ENCODE results near the gene UBLCP1. TPM values are rescaled to one million over a fixed set of nuclear protein-coding genes. Genes with fewer than 3 reads are reported as not detected.
A peak's percentile ranks its signal among the peaks of the same experiment; 100 is the strongest.
"Not testable (repeated sequence)": the region's sequence is repeated elsewhere in the genome, so short reads cannot be mapped to it uniquely, and the experiment has no call there.

UBLCP1 gene
- total and polyA plus RNA-seq, 2 donors (not counting 1 experiment from before 2014, with no cell fraction given): 13.9 to 30.4 TPM

- Histone ChIP-seq H3K4me1 (ENCODE audit: control insufficient read depth, extremely low read depth, insufficient read depth, low read length) (no peaks in the 10 kb centered on the region), H3K9me3 (ENCODE audit: control insufficient read depth, insufficient read depth, low read depth, low read length) (no peaks in the 10 kb centered on the region), H3K27me3 (ENCODE audit: control insufficient read depth, insufficient read depth, low read length) (peaks cover 7% of the 10 kb centered on the region), H3K4me2 (ENCODE audit: extremely low read depth, insufficient read depth, low read length) (no peak overlapping the region), H3K4me3 (replicated peaks in 1 of 4; ENCODE audit: control extremely low read depth in 1 of 4, insufficient read depth in 1 of 4, low read depth in 3 of 4, low read length in 4 of 4) (no peak overlapping the region), H3K9ac (ENCODE audit: insufficient read depth, low read length) (no peak overlapping the region), H2AFZ (ENCODE audit: low read length) (no peak overlapping the region), H3K27ac (ENCODE audit: insufficient read depth, low read length) (no peak overlapping the region), H3K36me3 (ENCODE audit: control insufficient read depth, insufficient read depth, low read length) (no peaks in the 10 kb centered on the region), H3K79me2 (ENCODE audit: control insufficient read depth, insufficient read depth, low read length) (no peaks in the 10 kb centered on the region), H4K20me1 (ENCODE audit: control insufficient read depth, extremely low read depth, insufficient read depth, low read length) (no peaks in the 10 kb centered on the region)
- peak in 1 of 2 donors; percentile 58 for DNase-seq (ENCODE audit: low read depth in 2 of 2)
- TF ChIP-seq EZH2 (IDR thresholded peaks at IDR 0.05; ENCODE audit: low read length, missing control alignments) (no peak), CTCF (conservative IDR thresholded peaks at IDR 0.05 in 1 of 2, IDR thresholded peaks at IDR 0.05 in 1 of 2; ENCODE audit: low read depth in 1 of 2, low read length in 2 of 2) (no peak)
These were observed 38.4 kb downstream of the UBLCP1 start for GRCh38 chr5:159301466-159301865.

- H3K4me2 ChIP-seq (ENCODE audit: extremely low read depth, insufficient read depth, low read length); H3K4me3 ChIP-seq (replicated peaks in 1 of 4; ENCODE audit: control extremely low read depth in 1 of 4, insufficient read depth in 1 of 4, low read depth in 3 of 4, low read length in 4 of 4); H3K27ac ChIP-seq (ENCODE audit: insufficient read depth, low read length); H3K9ac ChIP-seq (ENCODE audit: insufficient read depth, low read length); H3K27me3 ChIP-seq (ENCODE audit: control insufficient read depth, insufficient read depth, low read length); H3K4me1 ChIP-seq (ENCODE audit: control insufficient read depth, extremely low read depth, insufficient read depth, low read length); H3K9me3 ChIP-seq (ENCODE audit: control insufficient read depth, insufficient read depth, low read depth, low read length); H3K79me2 ChIP-seq (ENCODE audit: control insufficient read depth, insufficient read depth, low read length); H2AFZ ChIP-seq (ENCODE audit: low read length); DNase-seq (ENCODE audit: low read depth in 2 of 2); H4K20me1 ChIP-seq (ENCODE audit: control insufficient read depth, extremely low read depth, insufficient read depth, low read length); H3K36me3 ChIP-seq (ENCODE audit: control insufficient read depth, insufficient read depth, low read length): not testable (repeated sequence)
These were observed 39.1 kb downstream of the UBLCP1 start for GRCh38 chr5:159301929-159302860.

- H2AFZ ChIP-seq (ENCODE audit: low read length): no peak overlapping the region
- H3K4me3 ChIP-seq (replicated peaks in 1 of 4; ENCODE audit: control extremely low read depth in 1 of 4, insufficient read depth in 1 of 4, low read depth in 3 of 4, low read length in 4 of 4): no peak overlapping the region
- H3K36me3 ChIP-seq (ENCODE audit: control insufficient read depth, insufficient read depth, low read length): no peaks in the 10 kb centered on the region
- TF ChIP-seq EZH2 (IDR thresholded peaks at IDR 0.05; ENCODE audit: low read length, missing control alignments) (no peak), CTCF (conservative IDR thresholded peaks at IDR 0.05 in 1 of 2, IDR thresholded peaks at IDR 0.05 in 1 of 2; ENCODE audit: low read depth in 1 of 2, low read length in 2 of 2) (no peak)
- no peaks in the 10 kb centered on the region for H3K79me2 ChIP-seq (ENCODE audit: control insufficient read depth, insufficient read depth, low read length)
- H3K9ac ChIP-seq (ENCODE audit: insufficient read depth, low read length): no peak overlapping the region
- H3K27me3 ChIP-seq (ENCODE audit: control insufficient read depth, insufficient read depth, low read length): peaks cover 16% of the 10 kb centered on the region
- no peak overlapping the region for H3K27ac ChIP-seq (ENCODE audit: insufficient read depth, low read length)
- no peak overlapping the region for H3K4me2 ChIP-seq (ENCODE audit: extremely low read depth, insufficient read depth, low read length)
- H3K4me1 ChIP-seq (ENCODE audit: control insufficient read depth, extremely low read depth, insufficient read depth, low read length): no peaks in the 10 kb centered on the region
- no peak for DNase-seq (ENCODE audit: low read depth in 2 of 2)
- H3K9me3 ChIP-seq (ENCODE audit: control insufficient read depth, insufficient read depth, low read depth, low read length): no peaks in the 10 kb centered on the region
- H4K20me1 ChIP-seq (ENCODE audit: control insufficient read depth, extremely low read depth, insufficient read depth, low read length): no peaks in the 10 kb centered on the region
These were observed 40.2 kb downstream of the UBLCP1 start for GRCh38 chr5:159303286-159303685.

Data from fibroblast of lung (primary cell).